DMS 273 (cell line): Measurements from ENCODE around the gene SACS.
"Not testable (repeated sequence)": the region's sequence is repeated elsewhere in the genome, so short reads cannot be mapped to it uniquely, and the experiment has no call there.

Experiments used
- DNase-seq: peaks from one replicate; lab custom pipeline; 2025; ENCODE audit not compliant: unreplicated experiment; lab: John Stamatoyannopoulos, UW

The SACS gene

GRCh38 chr13:23414682-23415081 is 18.8 kb downstream of the SACS start:
- no peak for DNase-seq

DNA sequence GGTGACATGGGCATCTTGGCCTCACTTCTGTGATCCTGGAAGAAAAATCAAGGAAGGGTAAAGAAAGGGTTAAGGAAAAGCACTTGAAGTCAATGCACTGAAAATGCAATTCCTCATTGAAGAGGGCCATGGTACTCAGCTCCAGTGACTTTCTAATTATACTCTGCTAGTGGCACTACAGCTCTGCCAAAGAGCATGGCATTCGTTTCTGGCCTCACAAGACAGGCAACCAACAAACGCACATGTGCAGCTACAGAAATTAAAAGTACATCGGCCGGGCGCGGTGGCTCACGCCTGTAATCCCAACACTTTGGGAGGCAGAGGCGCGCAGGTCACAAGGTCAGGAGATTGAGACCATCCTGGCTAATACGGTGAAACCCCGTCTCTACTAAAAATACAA is 21.8 kb downstream of the SACS start:
- DNase-seq: no peak

DNA sequence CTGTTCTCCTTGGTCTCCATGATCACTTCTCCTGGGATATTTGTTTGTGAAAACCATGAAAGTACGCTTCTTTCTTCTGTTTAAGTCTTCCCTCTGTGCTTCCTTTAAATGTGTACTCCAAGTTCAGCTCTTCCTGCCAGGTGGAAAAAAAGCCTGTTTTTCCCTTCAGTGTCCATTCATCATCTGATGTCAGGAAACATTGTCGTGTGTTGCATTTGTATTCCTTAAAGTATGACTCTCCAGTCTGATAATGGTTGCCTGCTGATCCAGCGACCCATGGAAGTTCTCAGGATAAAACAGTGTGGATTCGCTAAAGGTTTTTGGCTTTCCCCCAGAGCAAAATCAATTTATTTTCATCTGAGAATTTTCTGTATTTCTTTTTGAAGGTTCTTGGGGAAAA is 22.3 kb downstream of the SACS start:
- DNase-seq: no peak

DNA sequence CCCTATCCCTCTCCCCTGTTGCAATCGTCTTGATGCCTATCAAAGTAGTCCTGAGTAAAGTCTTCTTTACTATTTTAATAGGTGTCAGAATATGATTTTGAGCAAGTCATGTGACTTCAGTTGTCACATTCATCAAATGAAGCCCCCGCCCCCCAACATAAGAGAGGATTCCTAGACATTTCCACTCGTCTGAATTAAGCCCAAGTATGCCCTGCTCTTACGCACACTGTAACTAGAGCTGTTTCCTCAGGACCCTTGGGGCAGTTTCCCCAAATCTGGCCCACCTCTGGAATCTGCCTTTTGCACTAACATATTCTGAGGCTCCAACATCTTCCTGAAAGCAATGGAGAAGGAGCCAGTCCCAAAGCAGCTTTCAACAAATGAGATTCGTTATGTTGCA is 25.5 kb downstream of the SACS start:
- DNase-seq: no peak

GRCh38 chr13:23401156-23401555 is 32.3 kb downstream of the SACS start:
- not testable (repeated sequence) for DNase-seq

DNA sequence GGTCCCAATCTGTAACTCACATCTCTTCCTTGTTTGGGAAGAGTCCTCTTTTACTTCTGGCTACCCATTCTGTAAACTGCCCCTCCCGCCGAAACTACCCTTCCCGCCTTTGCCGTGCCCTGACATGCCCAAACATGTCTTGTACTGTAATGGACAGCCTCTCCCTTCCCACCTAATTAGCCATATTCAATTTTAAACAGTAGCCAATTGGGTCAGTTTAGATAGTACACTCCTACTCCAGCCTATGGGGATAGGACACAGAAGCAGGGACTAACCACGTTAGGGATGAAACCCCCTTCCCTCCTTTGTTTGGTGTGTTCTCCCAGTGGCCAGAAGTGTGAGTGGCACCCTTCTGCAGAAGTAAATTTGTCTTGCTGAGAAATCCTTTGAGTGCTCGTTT is 34.2 kb downstream of the SACS start:
- no peak for DNase-seq

GRCh38 chr13:23394821-23395220 is 38.7 kb downstream of the SACS start:
- DNase-seq: no peak

- no peak for DNase-seq
Observed at GRCh38 chr13:23392925-23393645, 40.4 kb downstream of the SACS start.

DNA sequence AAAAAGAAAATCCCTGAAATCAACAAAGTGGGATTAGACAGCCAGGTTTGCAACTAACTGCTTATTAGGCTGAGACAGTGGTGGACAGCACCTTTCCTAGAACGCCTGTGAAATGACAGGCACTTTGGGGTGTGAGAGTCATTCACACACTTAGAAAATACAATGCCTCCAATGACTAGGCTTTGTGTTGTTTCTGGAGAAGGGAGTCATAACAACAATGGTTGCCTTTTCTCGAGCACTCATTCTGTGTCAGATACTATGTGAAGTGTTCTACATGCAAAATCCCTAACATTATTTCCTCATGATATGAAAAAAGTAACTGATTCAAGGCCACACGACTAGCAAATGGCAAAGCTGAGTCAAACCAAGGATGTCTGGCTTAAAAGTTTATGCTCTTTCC is 41.2 kb downstream of the SACS start:
- DNase-seq: no peak

DNA sequence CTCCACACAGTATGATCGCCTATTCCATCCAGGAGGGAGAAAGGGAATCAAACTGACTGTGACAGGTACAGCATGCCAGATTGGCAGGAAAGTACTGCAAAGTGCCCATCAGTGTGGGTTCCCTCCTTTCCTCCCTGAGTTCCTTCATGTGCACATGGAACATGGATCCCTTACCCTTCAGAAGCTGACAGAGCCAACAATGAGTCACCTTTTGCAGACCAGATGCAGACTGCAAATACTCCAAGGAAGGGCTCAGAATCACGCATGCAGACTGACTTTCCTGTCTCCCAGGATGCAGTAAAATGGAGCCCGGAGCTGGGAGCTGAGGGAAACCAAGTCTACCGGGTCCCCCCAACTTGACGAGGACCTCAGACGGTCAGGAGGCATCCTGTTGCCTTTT is 41.8 kb downstream of the SACS start:
- no peak for DNase-seq

- DNase-seq: no peak
Observed at GRCh38 chr13:23386533-23386932, 47.0 kb downstream of the SACS start.

DNA sequence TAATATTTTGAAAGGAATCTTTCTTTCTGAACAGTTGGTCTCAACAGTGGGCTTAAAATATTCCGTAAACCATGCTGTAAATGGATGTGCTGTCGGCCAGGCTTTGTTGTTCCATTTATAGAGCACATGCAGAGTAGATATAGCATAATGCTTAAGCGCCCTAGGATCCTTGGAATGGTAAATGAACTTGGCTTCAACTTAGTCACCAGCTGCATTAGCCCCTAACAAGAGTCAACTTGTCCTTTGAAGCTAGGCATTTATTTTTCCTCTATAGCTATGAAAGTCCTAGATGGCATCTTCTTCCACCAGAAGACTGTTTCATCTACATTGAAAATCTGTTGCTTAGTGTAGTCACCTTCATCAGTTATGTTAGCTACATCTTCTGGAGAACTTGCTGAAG is 47.6 kb downstream of the SACS start:
- no peak for DNase-seq

DNA sequence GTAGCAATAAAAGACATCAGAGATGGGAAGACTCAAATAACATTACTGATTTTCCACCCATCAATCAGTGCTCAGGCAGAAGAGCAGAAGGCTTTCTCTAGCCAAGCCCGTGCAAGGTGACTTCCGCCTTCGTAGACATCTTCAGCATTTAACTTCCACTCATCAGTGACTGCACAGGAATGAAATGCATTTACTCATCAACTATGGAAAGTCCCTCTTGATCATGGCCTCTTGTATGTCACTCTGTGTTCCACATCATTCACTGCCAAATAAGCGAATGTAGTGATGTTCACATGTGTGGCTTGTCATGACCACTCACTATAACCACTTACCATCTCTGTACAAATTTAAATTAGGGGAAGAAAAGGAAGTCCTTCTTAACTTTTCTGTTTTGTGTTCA is 49.4 kb downstream of the SACS start:
- no peak for DNase-seq

DNA sequence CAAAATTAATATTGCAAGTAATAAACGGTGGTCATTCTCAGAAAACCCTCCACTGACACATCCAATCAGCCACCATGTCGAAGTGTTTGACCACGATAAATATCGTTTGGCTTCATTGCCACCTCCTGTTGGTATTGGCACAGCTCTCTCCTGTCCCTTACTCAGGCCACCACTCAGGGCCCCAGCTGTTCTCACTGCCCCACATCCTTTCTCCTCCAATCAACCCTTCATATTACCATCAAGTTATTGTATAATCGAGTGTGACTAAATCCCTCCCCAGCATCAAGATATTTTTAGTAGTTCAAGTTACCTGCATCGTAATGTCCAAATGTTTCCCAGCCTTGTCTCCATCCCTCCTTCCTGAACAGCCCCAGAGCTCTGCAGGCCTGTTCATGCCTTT is 50.4 kb downstream of the SACS start:
- DNase-seq: no peak

GRCh38 chr13:23381866-23382265 is 51.6 kb downstream of the SACS start:
- DNase-seq: no peak

- DNase-seq: no peak
Observed at GRCh38 chr13:23380534-23380933, 53.0 kb downstream of the SACS start.

- DNase-seq: peak; percentile 18
Observed at GRCh38 chr13:23377983-23378632, 55.4 kb downstream of the SACS start.

- DNase-seq: no peak
Observed at GRCh38 chr13:23377579-23377978, 55.9 kb downstream of the SACS start.

DNA sequence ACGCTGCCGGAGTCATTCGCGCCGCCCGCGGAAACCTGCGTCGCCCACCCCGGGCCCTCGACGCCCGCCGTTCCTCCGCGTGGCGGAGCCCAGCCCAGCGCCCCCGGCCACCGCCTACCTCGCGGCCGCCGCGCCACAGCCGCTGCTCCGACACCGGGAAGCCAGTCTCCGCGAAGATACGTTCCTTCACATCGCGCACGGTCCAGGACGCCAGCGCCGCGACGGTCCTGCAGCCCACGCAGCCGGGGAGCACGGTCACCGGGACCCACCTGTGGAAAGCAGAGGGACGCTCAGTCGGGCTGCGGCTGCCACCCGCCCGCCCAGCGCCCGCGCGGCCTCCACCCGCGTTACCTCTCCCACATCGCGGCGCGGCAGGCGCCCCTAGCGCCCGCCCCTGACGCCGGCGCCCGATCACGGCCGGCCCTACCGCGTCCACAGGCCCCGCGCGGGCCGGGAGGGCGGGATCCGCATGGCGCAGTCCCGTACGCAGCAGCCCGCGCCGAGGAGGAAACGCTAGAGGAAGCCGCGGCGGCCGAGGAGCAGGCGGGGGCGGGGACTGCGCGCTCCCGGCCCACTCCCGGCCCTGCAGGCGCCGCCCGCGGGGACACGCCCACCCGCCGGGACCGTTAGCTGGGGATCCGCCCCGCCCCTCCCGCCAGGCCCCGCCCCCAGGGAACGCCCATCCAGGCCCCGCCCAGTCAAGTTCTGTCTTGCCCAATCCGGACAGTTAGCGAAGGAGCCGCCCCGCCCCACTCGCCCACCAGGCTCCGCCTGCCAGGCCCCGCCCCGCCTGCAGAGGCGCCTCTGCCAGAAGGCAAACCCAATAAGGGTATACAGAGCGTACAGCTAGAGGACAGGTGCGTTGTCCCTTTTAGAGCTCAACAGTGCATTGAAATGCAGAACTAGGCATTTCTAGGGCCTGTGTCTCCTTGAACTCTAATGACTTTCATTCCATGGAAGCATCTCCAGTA is 58.2 kb downstream of the SACS start:
- peak; percentile 93 for DNase-seq

GRCh38 chr13:23372264-23372906 is 61.1 kb downstream of the SACS start:
- no peak for DNase-seq

DNA sequence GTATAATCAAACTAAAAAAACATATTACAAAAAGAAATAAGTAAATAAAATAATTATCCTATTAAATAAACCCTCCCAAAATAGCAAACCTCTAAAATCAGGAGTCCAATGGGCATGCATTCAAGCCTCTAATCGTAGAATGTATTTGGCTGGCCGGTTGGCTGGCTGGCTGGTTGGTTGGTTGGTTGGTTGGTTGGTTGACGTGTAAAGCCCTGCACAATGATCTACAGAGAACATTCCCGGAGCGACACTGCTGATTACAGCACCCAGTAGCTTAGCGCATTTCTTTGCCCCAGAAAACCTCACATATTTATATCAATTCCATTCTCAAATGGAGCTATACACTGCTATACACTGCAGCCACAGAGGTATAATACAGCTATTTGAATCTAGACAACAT is 65.6 kb downstream of the SACS start:
- no peak for DNase-seq
